Keratinocyte (primary cell): ENCODE results near the gene ADARB2.

Experiments used
- CTCF ChIP-seq, 3 experiments: IDR thresholded peaks in 1 of 3; conservative IDR thresholded peaks in 1 of 3; optimal IDR thresholded peaks in 1 of 3; 2 replicates in 2 of 3; 3 replicates in 1 of 3; pipeline versions ENCODE3 to v1.5.1; 2011; ENCODE audit warnings: low read length in 3 of 3, mild to moderate bottlenecking in 3 of 3, moderate library complexity in 2 of 3, control low read depth in 1 of 3, inconsistent platforms in 1 of 3; ENCODE audit not compliant: insufficient read depth in 2 of 3; ENCODE audit errors: extremely low read depth in 1 of 3
- EZH2 ChIP-seq: IDR thresholded peaks from one replicate; pipeline ENCODE4 v1.6.1; 2012; ENCODE audit warnings: inconsistent platforms, mild to moderate bottlenecking, low read length, moderate library complexity

- TF ChIP-seq CTCF (optimal IDR thresholded peaks at IDR 0.05 in 1 of 3, IDR thresholded peaks at IDR 0.05 in 1 of 3, conservative IDR thresholded peaks at IDR 0.05 in 1 of 3; ENCODE audit: extremely low read depth in 1 of 3, insufficient read depth in 2 of 3, low read length in 3 of 3) (no peak), EZH2 (no peak)
These were observed 106.0 kb downstream of the ADARB2 start for GRCh38 chr10:1631282-1631681.
